Thyroid gland (tissue), 4 donors: ENCODE measurements around the gene SEMA3C.

Experiments used
- POLR2A ChIP-seq, 2 donors: fragments of 450-650 bp; IDR thresholded peaks; one replicate each; pipeline ENCODE4 v1.6.1; 2017; ENCODE audit warnings: antibody characterized with exemption in 2 of 2, mild to moderate bottlenecking in 2 of 2, moderate library complexity in 1 of 2
- TF ChIP-seq, protein P1 (sequence below), 6 experiments: fragments of 200-600 bp in 3 of 6; fragments of 450-650 bp in 3 of 6; sonication (generic) in 3 of 6; IDR thresholded peaks; one replicate each; pipeline ENCODE4 v1.5.1; 2016 to 2019; ENCODE audit warnings: antibody characterized with exemption in 6 of 6, mild to moderate bottlenecking in 2 of 6, inconsistent platforms in 1 of 6, moderate library complexity in 1 of 6

GRCh38 chr7:80819503-80819902 lies 99.3 kb downstream of the SEMA3C start:
- TF ChIP-seq, protein P1, sequence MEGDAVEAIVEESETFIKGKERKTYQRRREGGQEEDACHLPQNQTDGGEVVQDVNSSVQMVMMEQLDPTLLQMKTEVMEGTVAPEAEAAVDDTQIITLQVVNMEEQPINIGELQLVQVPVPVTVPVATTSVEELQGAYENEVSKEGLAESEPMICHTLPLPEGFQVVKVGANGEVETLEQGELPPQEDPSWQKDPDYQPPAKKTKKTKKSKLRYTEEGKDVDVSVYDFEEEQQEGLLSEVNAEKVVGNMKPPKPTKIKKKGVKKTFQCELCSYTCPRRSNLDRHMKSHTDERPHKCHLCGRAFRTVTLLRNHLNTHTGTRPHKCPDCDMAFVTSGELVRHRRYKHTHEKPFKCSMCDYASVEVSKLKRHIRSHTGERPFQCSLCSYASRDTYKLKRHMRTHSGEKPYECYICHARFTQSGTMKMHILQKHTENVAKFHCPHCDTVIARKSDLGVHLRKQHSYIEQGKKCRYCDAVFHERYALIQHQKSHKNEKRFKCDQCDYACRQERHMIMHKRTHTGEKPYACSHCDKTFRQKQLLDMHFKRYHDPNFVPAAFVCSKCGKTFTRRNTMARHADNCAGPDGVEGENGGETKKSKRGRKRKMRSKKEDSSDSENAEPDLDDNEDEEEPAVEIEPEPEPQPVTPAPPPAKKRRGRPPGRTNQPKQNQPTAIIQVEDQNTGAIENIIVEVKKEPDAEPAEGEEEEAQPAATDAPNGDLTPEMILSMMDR (IDR thresholded peaks at IDR 0.05) = no peak
- no peak for TF ChIP-seq POLR2A (IDR thresholded peaks at IDR 0.05)
